Measurements from ENCODE around the gene ADGRD1. TPM values are rescaled to one million over a fixed set of nuclear protein-coding genes. Genes with fewer than 3 reads are reported as not detected.

Gene ADGRD1
- total and polyA plus RNA-seq, 2 of the 8 experiments (the other 6 are each of a cell fraction or from before 2014, with no cell fraction given), result 0.36 to 0.48 TPM

DNA sequence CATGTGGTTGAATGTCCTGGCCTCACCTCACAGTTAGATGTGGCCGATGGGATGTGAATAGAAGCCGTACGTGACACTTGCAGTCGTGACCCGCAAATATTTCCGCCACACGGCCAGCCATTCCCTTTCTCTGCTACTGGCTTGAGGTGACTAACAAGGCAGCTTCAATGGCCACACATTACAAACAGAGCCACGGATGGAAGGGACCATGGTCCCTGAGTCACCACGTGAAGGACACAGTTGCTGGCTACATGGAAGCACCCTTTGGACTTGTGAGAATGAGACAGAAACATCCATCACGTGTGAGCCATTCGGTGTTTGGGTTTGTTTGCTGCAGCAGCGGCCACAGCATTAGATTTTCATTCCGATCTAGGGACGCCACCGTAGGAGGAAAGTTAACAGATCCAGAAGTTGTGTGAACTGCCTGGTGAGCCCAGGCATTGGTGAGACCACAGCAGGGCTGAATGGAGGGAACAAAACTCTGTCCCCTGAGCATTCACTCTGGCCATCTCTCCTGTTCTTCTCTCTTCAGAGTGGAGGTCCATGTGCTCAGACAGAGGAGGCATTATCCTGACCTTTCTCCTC is 33.5 kb upstream of the ADGRD1 start:
- Histone ChIP-seq H2AFZ (ENCODE audit: low read length) (no peak overlapping the region), H2BK20ac (ENCODE audit: low read length) (no peak overlapping the region), H3K79me1 (ENCODE audit: low read depth, low read length) (no peaks in the 10 kb centered on the region), H3K4me1 (replicated peaks in 1 of 4; ENCODE audit: control insufficient read depth in 3 of 4, insufficient read depth in 4 of 4, low read length in 3 of 4) (peaks cover 0 to 2% (median 1%) of the 10 kb centered on the region in 4 experiments; a peak in 3 of 7 replicates), H3K27me3 (replicated peaks in 1 of 4; ENCODE audit: control insufficient read depth in 3 of 4, extremely low read depth in 1 of 4, insufficient read depth in 3 of 4, low read length in 3 of 4) (no peaks in the 10 kb centered on the region; a peak in 1 of 7 replicates), H3K9me3 (ENCODE audit: insufficient read depth in 2 of 2, low read depth in 1 of 2, low read length in 1 of 2) (no peaks in the 10 kb centered on the region; a peak in 2 of 4 replicates), H2BK5ac (ENCODE audit: low read depth, low read length) (no peak overlapping the region), H3K56ac (replicated peaks; ENCODE audit: insufficient read length, low read depth, low read length) (no peak overlapping the region), H3K4me3 (ENCODE audit: extremely low read depth in 1 of 4, insufficient read depth in 2 of 4, low read depth in 3 of 4, low read length in 4 of 4) (no peak overlapping the region), H3K36me3 (ENCODE audit: control insufficient read depth in 2 of 4, insufficient read depth in 4 of 4, low read length in 3 of 4) (no peaks in the 10 kb centered on the region), H3K27ac (ENCODE audit: low read depth, low read length) (no peak overlapping the region), H3K23me2 (ENCODE audit: low read depth, low read length) (no peaks in the 10 kb centered on the region), H2BK120ac (replicated peaks; ENCODE audit: low read depth, low read length) (no peak overlapping the region), H2AK5ac (ENCODE audit: low read depth, low read length) (no peak overlapping the region), H3K9ac (replicated peaks in 1 of 4; ENCODE audit: extremely low read depth in 1 of 4, low read depth in 3 of 4, low read length in 3 of 4) (no peak overlapping the region), H4K20me1 (replicated peaks in 1 of 2; ENCODE audit: control insufficient read depth in 1 of 2, insufficient read depth in 2 of 2, low read length in 2 of 2) (no peaks in the 10 kb centered on the region), H2BK15ac (ENCODE audit: low read length) (no peak overlapping the region), H3K18ac (ENCODE audit: extremely low read depth, low read length) (no peak overlapping the region), H4K5ac (ENCODE audit: insufficient read length, low read depth, low read length) (no peak overlapping the region), H2BK12ac (ENCODE audit: low read depth, low read length) (no peak overlapping the region), H3K4ac (replicated peaks; ENCODE audit: insufficient read length, low read depth, low read length) (no peak overlapping the region), H4K91ac (replicated peaks; ENCODE audit: insufficient read length, low read length) (no peak overlapping the region), H4K8ac (ENCODE audit: extremely low read depth, insufficient read depth, low read length) (no peak overlapping the region), H3K14ac (ENCODE audit: insufficient read length) (no peak overlapping the region), H3K4me2 (ENCODE audit: insufficient read depth in 1 of 2, low read depth in 2 of 2, low read length in 2 of 2) (no peak overlapping the region), H3K23ac (ENCODE audit: insufficient read length) (no peak overlapping the region), H3K79me2 (ENCODE audit: control insufficient read depth in 1 of 2, insufficient read depth in 2 of 2, low read length in 2 of 2) (no peaks in the 10 kb centered on the region)
- FAIRE-seq (no peak), DNase-seq (ENCODE audit: low read depth in 1 of 2, low spot score in 2 of 2) (no peak)
- no peak for TF ChIP-seq KDM4A (IDR thresholded peaks at IDR 0.05; ENCODE audit: low read depth, low read length, severe bottlenecking)
- no peak for TF ChIP-seq CHD2 (IDR thresholded peaks at IDR 0.05; ENCODE audit: low read length)
- TF ChIP-seq PHF8 (conservative IDR thresholded peaks at IDR 0.05; ENCODE audit: low read depth, low read length), result no peak
- no peak for TF ChIP-seq KDM1A (IDR thresholded peaks at IDR 0.05; ENCODE audit: borderline replicate concordance, low read length)
- 92% methylated on average over 15 of the region's 15 CpGs; no CpG with 5 or more reads in 1 of the 2 experiments for WGBS, 2 experiments (ENCODE audit: extremely low coverage in 1 of 2, insufficient coverage in 1 of 2, insufficient read length in 1 of 2, insufficient replicate concordance in 2 of 2, low coverage in 1 of 2, low lambda C conversion rate in 2 of 2, missing lambda C conversion rate in 1 of 2)
- ChIA-PET CTCF (ENCODE audit: partially characterized antibody) (interaction anchor here (0.7 kb wide), 1 partner anchor 184 kb away, joined by 3 read pairs; no protein-coding TSS in a partner anchor), POLR2A (ENCODE audit: partially characterized antibody) (interaction anchor here (1.4 kb wide), 2 partner anchors 12 to 29 kb away, joined by 3 to 4 read pairs; no protein-coding TSS in a partner anchor)

Measured in H1 (cell line).